ENCODE results near the gene NKX1-2.

The NKX1-2 gene

GRCh38 chr10:124422742-124423141 is 27.1 kb downstream of the NKX1-2 start:
- Histone ChIP-seq H3K36me3 (ENCODE audit: control insufficient read depth, low read depth, low read length) (no peaks in the 10 kb centered on the region), H3K9ac (ENCODE audit: low read length) (no peak overlapping the region)

GRCh38 chr10:124420254-124420653 is 29.6 kb downstream of the NKX1-2 start:
- Histone ChIP-seq H3K4me3 (ENCODE audit: low read length) (no peak overlapping the region), H3K9ac (ENCODE audit: low read length) (no peak overlapping the region), H3K4me1 (ENCODE audit: control insufficient read depth, low read depth, low read length) (peaks cover 7% of the 10 kb centered on the region), H3K27me3 (ENCODE audit: control insufficient read depth, insufficient read depth, low read length) (peaks cover 10% of the 10 kb centered on the region), H3K36me3 (ENCODE audit: control insufficient read depth, low read depth, low read length) (no peaks in the 10 kb centered on the region), H3K9me3 (ENCODE audit: control insufficient read depth, low read depth, low read length) (no peaks in the 10 kb centered on the region), H3K27ac (ENCODE audit: low read length) (no peak overlapping the region)

More at GRCh38 chr10:124422742-124423141, 27.1 kb downstream of the NKX1-2 start:
- Histone ChIP-seq H3K27ac (ENCODE audit: low read length) (no peak overlapping the region), H3K9me3 (ENCODE audit: control insufficient read depth, low read depth, low read length) (no peaks in the 10 kb centered on the region), H3K27me3 (ENCODE audit: control insufficient read depth, insufficient read depth, low read length) (peaks cover 10% of the 10 kb centered on the region), H3K4me1 (ENCODE audit: control insufficient read depth, low read depth, low read length) (peaks cover 5% of the 10 kb centered on the region), H3K4me3 (ENCODE audit: low read length) (no peak overlapping the region)

GRCh38 chr10:124419635-124420034 is 30.2 kb downstream of the NKX1-2 start:
- H3K4me3 ChIP-seq (ENCODE audit: low read length), result peak overlapping the region; percentile 48
- peaks cover 7% of the 10 kb centered on the region for H3K4me1 ChIP-seq (ENCODE audit: control insufficient read depth, low read depth, low read length)
- no peak overlapping the region for H3K9ac ChIP-seq (ENCODE audit: low read length)
- H3K27me3 ChIP-seq (ENCODE audit: control insufficient read depth, insufficient read depth, low read length), result peaks cover 10% of the 10 kb centered on the region
- no peak overlapping the region for H3K27ac ChIP-seq (ENCODE audit: low read length)
- no peaks in the 10 kb centered on the region for H3K9me3 ChIP-seq (ENCODE audit: control insufficient read depth, low read depth, low read length)
- no peaks in the 10 kb centered on the region for H3K36me3 ChIP-seq (ENCODE audit: control insufficient read depth, low read depth, low read length)

- Histone ChIP-seq H3K4me3 (ENCODE audit: low read length) (peak within 1 kb of the TSS; percentile 75), H3K36me3 (ENCODE audit: control insufficient read depth, low read depth, low read length) (no peaks in the 10 kb centered on the region), H3K27ac (ENCODE audit: low read length) (no peak within 1 kb of the TSS), H3K4me1 (ENCODE audit: control insufficient read depth, low read depth, low read length) (peaks cover 7% of the 10 kb centered on the region), H3K27me3 (ENCODE audit: control insufficient read depth, insufficient read depth, low read length) (peaks cover 10% of the 10 kb centered on the region), H3K9ac (ENCODE audit: low read length) (peak within 1 kb of the TSS; percentile 16), H3K9me3 (ENCODE audit: control insufficient read depth, low read depth, low read length) (no peaks in the 10 kb centered on the region)
Observed at GRCh38 chr10:124418726-124419501, 30.9 kb downstream of the NKX1-2 start, which contains the start of gene OAT. TSS of gene OAT (minus strand) at chr10:124418923. CDS start at chr10:124412171, 6,752 bp downstream.

GRCh38 chr10:124417895-124418725 is 31.7 kb downstream of the NKX1-2 start:
- H3K36me3 ChIP-seq (ENCODE audit: control insufficient read depth, low read depth, low read length), result no peaks in the 10 kb centered on the region
- H3K4me3 ChIP-seq (ENCODE audit: low read length), result peak overlapping the region; percentile 75
- no peak overlapping the region for H3K27ac ChIP-seq (ENCODE audit: low read length)
- H3K4me1 ChIP-seq (ENCODE audit: control insufficient read depth, low read depth, low read length), result peaks cover 7% of the 10 kb centered on the region
- H3K9ac ChIP-seq (ENCODE audit: low read length), result peak overlapping the region; percentile 16
- H3K9me3 ChIP-seq (ENCODE audit: control insufficient read depth, low read depth, low read length), result no peaks in the 10 kb centered on the region
- peaks cover 10% of the 10 kb centered on the region for H3K27me3 ChIP-seq (ENCODE audit: control insufficient read depth, insufficient read depth, low read length)

- Histone ChIP-seq H3K4me1 (ENCODE audit: control insufficient read depth, low read depth, low read length) (peaks cover 7% of the 10 kb centered on the region), H3K36me3 (ENCODE audit: control insufficient read depth, low read depth, low read length) (no peaks in the 10 kb centered on the region), H3K9me3 (ENCODE audit: control insufficient read depth, low read depth, low read length) (no peaks in the 10 kb centered on the region), H3K27me3 (ENCODE audit: control insufficient read depth, insufficient read depth, low read length) (peaks cover 10% of the 10 kb centered on the region), H3K4me3 (ENCODE audit: low read length) (no peak overlapping the region), H3K9ac (ENCODE audit: low read length) (no peak overlapping the region), H3K27ac (ENCODE audit: low read length) (no peak overlapping the region)
Observed at GRCh38 chr10:124416733-124417132, 33.1 kb downstream of the NKX1-2 start.

GRCh38 chr10:124415210-124415609 is 34.6 kb downstream of the NKX1-2 start:
- Histone ChIP-seq H3K4me3 (ENCODE audit: low read length) (no peak overlapping the region), H3K4me1 (ENCODE audit: control insufficient read depth, low read depth, low read length) (peaks cover 7% of the 10 kb centered on the region), H3K27me3 (ENCODE audit: control insufficient read depth, insufficient read depth, low read length) (peaks cover 2% of the 10 kb centered on the region), H3K9ac (ENCODE audit: low read length) (no peak overlapping the region), H3K9me3 (ENCODE audit: control insufficient read depth, low read depth, low read length) (no peaks in the 10 kb centered on the region), H3K27ac (ENCODE audit: low read length) (no peak overlapping the region), H3K36me3 (ENCODE audit: control insufficient read depth, low read depth, low read length) (peaks cover 4% of the 10 kb centered on the region)

GRCh38 chr10:124414076-124414475 is 35.8 kb downstream of the NKX1-2 start:
- Histone ChIP-seq H3K9me3 (ENCODE audit: control insufficient read depth, low read depth, low read length) (no peaks in the 10 kb centered on the region), H3K9ac (ENCODE audit: low read length) (no peak overlapping the region), H3K36me3 (ENCODE audit: control insufficient read depth, low read depth, low read length) (peaks cover 10% of the 10 kb centered on the region), H3K27ac (ENCODE audit: low read length) (no peak overlapping the region), H3K27me3 (ENCODE audit: control insufficient read depth, insufficient read depth, low read length) (no peaks in the 10 kb centered on the region), H3K4me3 (ENCODE audit: low read length) (no peak overlapping the region), H3K4me1 (ENCODE audit: control insufficient read depth, low read depth, low read length) (peaks cover 4% of the 10 kb centered on the region)

GRCh38 chr10:124409696-124410095 is 40.1 kb downstream of the NKX1-2 start:
- H3K4me1 ChIP-seq (ENCODE audit: control insufficient read depth, low read depth, low read length), result no peaks in the 10 kb centered on the region
- H3K27ac ChIP-seq (ENCODE audit: low read length), result no peak overlapping the region
- H3K9me3 ChIP-seq (ENCODE audit: control insufficient read depth, low read depth, low read length), result no peaks in the 10 kb centered on the region
- no peak overlapping the region for H3K9ac ChIP-seq (ENCODE audit: low read length)
- peaks cover 27% of the 10 kb centered on the region for H3K36me3 ChIP-seq (ENCODE audit: control insufficient read depth, low read depth, low read length)
- H3K27me3 ChIP-seq (ENCODE audit: control insufficient read depth, insufficient read depth, low read length), result no peaks in the 10 kb centered on the region
- H3K4me3 ChIP-seq (ENCODE audit: low read length), result no peak overlapping the region

- Histone ChIP-seq H3K9ac (ENCODE audit: low read length) (no peak overlapping the region), H3K4me1 (ENCODE audit: control insufficient read depth, low read depth, low read length) (peaks cover under 1% of the 10 kb centered on the region), H3K4me3 (ENCODE audit: low read length) (no peak overlapping the region), H3K9me3 (ENCODE audit: control insufficient read depth, low read depth, low read length) (no peaks in the 10 kb centered on the region), H3K27me3 (ENCODE audit: control insufficient read depth, insufficient read depth, low read length) (no peaks in the 10 kb centered on the region), H3K27ac (ENCODE audit: low read length) (no peak overlapping the region), H3K36me3 (ENCODE audit: control insufficient read depth, low read depth, low read length) (peaks cover 31% of the 10 kb centered on the region)
Observed at GRCh38 chr10:124408357-124408756, 41.5 kb downstream of the NKX1-2 start.

GRCh38 chr10:124407456-124407855 is 42.4 kb downstream of the NKX1-2 start:
- H3K4me3 ChIP-seq (ENCODE audit: low read length), result no peak overlapping the region
- peaks cover 40% of the 10 kb centered on the region for H3K36me3 ChIP-seq (ENCODE audit: control insufficient read depth, low read depth, low read length)

More at GRCh38 chr10:124407456-124407855, 42.4 kb downstream of the NKX1-2 start:
- Histone ChIP-seq H3K9ac (ENCODE audit: low read length) (no peak overlapping the region), H3K4me1 (ENCODE audit: control insufficient read depth, low read depth, low read length) (peaks cover 3% of the 10 kb centered on the region), H3K27ac (ENCODE audit: low read length) (no peak overlapping the region), H3K27me3 (ENCODE audit: control insufficient read depth, insufficient read depth, low read length) (no peaks in the 10 kb centered on the region), H3K9me3 (ENCODE audit: control insufficient read depth, low read depth, low read length) (no peaks in the 10 kb centered on the region)
